K562 (cell line): ENCODE data around the gene AP2S1. TPM values are rescaled to one million over a fixed set of nuclear protein-coding genes. Genes with fewer than 3 reads are reported as not detected.

Source experiments
- ATF1 ChIP-seq, 2 experiments: fragments of 450-650 bp in 1 of 2; IDR thresholded peaks; 2 replicates each; pipeline ENCODE4 v1.6.1; 2016; ENCODE audit warnings: missing compliant biosample characterization in 1 of 2, missing genetic modification characterization in 1 of 2
- CCAR2 ChIP-seq: fragments of 200-400 bp; formaldehyde crosslinking; IDR thresholded peaks from 2 replicates; pipeline ENCODE4 v1.6.1; 2017; ENCODE audit warnings: mild to moderate bottlenecking, low read depth, low read length
- DACH1 ChIP-seq: fragments of 450-650 bp; IDR thresholded peaks from 2 replicates; pipeline ENCODE4 v1.6.1; 2018; ENCODE audit not compliant: partially characterized antibody
- E2F5 ChIP-seq: sonication (generic); formaldehyde crosslinking; IDR thresholded peaks from 2 replicates; pipeline ENCODE4 v1.8.0; 2022; ENCODE audit warnings: mild to moderate bottlenecking, missing genetic modification reagents
- ESRRA ChIP-seq: fragments of 450-650 bp; IDR thresholded peaks from 2 replicates; pipeline ENCODE4 v1.6.1; 2014; ENCODE audit warnings: low read depth, mild to moderate bottlenecking, moderate library complexity, borderline replicate concordance
- FUS ChIP-seq: fragments of 200-400 bp; formaldehyde crosslinking; optimal IDR thresholded peaks from 2 replicates; pipeline ENCODE3; 2017; ENCODE audit warnings: low read depth, low read length
- GATA2 ChIP-seq: sonication (generic); formaldehyde crosslinking; IDR thresholded peaks from 2 replicates; pipeline ENCODE4 v1.4.0; 2020; ENCODE audit warnings: mild to moderate bottlenecking, missing genetic modification reagents
- HIVEP1 ChIP-seq: fragments of 250-450 bp; sonication (Bioruptor Pico); IDR thresholded peaks from 2 replicates; pipeline ENCODE4 v1.4.0; 2020; ENCODE audit warnings: mild to moderate bottlenecking
- KAT2B ChIP-seq: IDR thresholded peaks from one replicate; pipeline ENCODE4 v1.6.1; 2012; ENCODE audit warnings: low read depth, mild to moderate bottlenecking, control low read depth, inconsistent platforms, low read length, moderate library complexity
- NFYB ChIP-seq: IDR thresholded peaks from 2 replicates; pipeline ENCODE4 v1.6.1; 2011; ENCODE audit warnings: mild to moderate bottlenecking, moderate library complexity; ENCODE audit not compliant: insufficient read length; ENCODE audit errors: extremely low read depth
- POLR2AphosphoS5 ChIP-seq: IDR thresholded peaks from 2 replicates; pipeline ENCODE4 v1.6.1; 2011; ENCODE audit warnings: mild to moderate bottlenecking, low read depth, low read length, moderate library complexity; ENCODE audit not compliant: control insufficient read depth, insufficient read depth
- PTRF ChIP-seq: fragments of 450-650 bp; IDR thresholded peaks from 2 replicates; pipeline ENCODE4 v1.6.1; 2016; ENCODE audit warnings: mild to moderate bottlenecking, missing genetic modification characterization, missing compliant biosample characterization
- PYGO2 ChIP-seq: fragments of 450-650 bp; IDR thresholded peaks from 2 replicates; pipeline ENCODE4 v1.6.1; 2016; ENCODE audit warnings: mild to moderate bottlenecking, missing genetic modification characterization, moderate library complexity, missing compliant biosample characterization
- RFX5 ChIP-seq: IDR thresholded peaks from 2 replicates; pipeline ENCODE4 v1.6.1; 2011; ENCODE audit warnings: low read depth, mild to moderate bottlenecking, improper control_type of control experiment, low read length
- SIRT6 ChIP-seq: IDR thresholded peaks from one replicate; pipeline ENCODE4 v1.6.1; 2012; ENCODE audit warnings: low read depth, mild to moderate bottlenecking, control low read depth, inconsistent platforms, low read length, moderate library complexity
- SNIP1 ChIP-seq: fragments of 450-650 bp; IDR thresholded peaks from 2 replicates; pipeline ENCODE4 v1.7.1; 2017; ENCODE audit warnings: low read depth, mild to moderate bottlenecking
- ZNF134 ChIP-seq: fragments of 250-450 bp; sonication (Bioruptor Pico); conservative IDR thresholded peaks from 2 replicates; pipeline ENCODE4 v1.4.0; 2020
- ZNF212 ChIP-seq: fragments of 450-650 bp; formaldehyde crosslinking; IDR thresholded peaks from 2 replicates; pipeline ENCODE4 v1.4.0; 2020; ENCODE audit warnings: mild to moderate bottlenecking
- ZNF3 ChIP-seq: fragments of 250-450 bp; sonication (Bioruptor Pico); IDR thresholded peaks from 2 replicates; pipeline ENCODE4 v1.5.0; 2021; ENCODE audit warnings: mild to moderate bottlenecking, moderate library complexity
- ZNF324 ChIP-seq: fragments of 250-450 bp; sonication (Bioruptor Pico); IDR thresholded peaks from 2 replicates; pipeline ENCODE4 v1.4.0; 2020; ENCODE audit warnings: mild to moderate bottlenecking
- polyA plus RNA-seq, 8 experiments: library from polyadenylated mRNA; depleted of rRNA in 4 of 8; stranded (reverse) in 5 of 8; unstranded in 3 of 8; fragments of >200 nt; fragmentation: Nextera tagmentation in 2 of 8; fragmentation: Illumina TruSeq in 1 of 8; extraction: Ambion mirVana in 2 of 8; extraction: Trizol in 1 of 8; gene quantifications; 2 replicates each; pipeline versions ENCODE4 v1.2.1 to v1.2.3, GENCODE V29; 2011 to 2014; ENCODE audit warnings: inconsistent platforms in 1 of 8, missing spikeins in 1 of 8
- total RNA-seq, 7 experiments: library from RNA; depleted of rRNA in 6 of 7; stranded (reverse); fragments of >200 nt in 6 of 7; fragmentation: Illumina TruSeq in 2 of 7; extraction: Trizol in 2 of 7; gene quantifications; 2 replicates each; pipeline versions ENCODE4 v1.2.1 to v1.2.3, GENCODE V29; 2011 to 2021; ENCODE audit warnings: low replicate concordance in 1 of 7
- TF ChIP-seq, protein P1 (sequence below): fragments of 250-450 bp; sonication (Bioruptor Pico); IDR thresholded peaks from 2 replicates; pipeline ENCODE4 v1.5.0; 2021; ENCODE audit warnings: mild to moderate bottlenecking, moderate library complexity
- TF ChIP-seq, protein P2 (sequence below): fragments of 450-650 bp; IDR thresholded peaks from 2 replicates; pipeline ENCODE4 v1.7.0; 2016; ENCODE audit warnings: borderline replicate concordance

The AP2S1 gene
- total and polyA plus RNA-seq, 9 of the 15 experiments (the other 6 are each of a cell fraction or from before 2014, with no cell fraction given) = 32.4 to 294 (median 136) TPM

- no peak for TF ChIP-seq KAT2B
- no peak for TF ChIP-seq PTRF (tag)
- no peak for TF ChIP-seq SNIP1
- TF ChIP-seq ZNF212 (CRISPR knock-in tag) = peak; percentile 77
- no peak for TF ChIP-seq CCAR2
- peak; percentile 82 for TF ChIP-seq NFYB
- no peak for TF ChIP-seq ZNF134
- TF ChIP-seq ZNF3 (CRISPR knock-in tag) = no peak
- TF ChIP-seq, protein P1, sequence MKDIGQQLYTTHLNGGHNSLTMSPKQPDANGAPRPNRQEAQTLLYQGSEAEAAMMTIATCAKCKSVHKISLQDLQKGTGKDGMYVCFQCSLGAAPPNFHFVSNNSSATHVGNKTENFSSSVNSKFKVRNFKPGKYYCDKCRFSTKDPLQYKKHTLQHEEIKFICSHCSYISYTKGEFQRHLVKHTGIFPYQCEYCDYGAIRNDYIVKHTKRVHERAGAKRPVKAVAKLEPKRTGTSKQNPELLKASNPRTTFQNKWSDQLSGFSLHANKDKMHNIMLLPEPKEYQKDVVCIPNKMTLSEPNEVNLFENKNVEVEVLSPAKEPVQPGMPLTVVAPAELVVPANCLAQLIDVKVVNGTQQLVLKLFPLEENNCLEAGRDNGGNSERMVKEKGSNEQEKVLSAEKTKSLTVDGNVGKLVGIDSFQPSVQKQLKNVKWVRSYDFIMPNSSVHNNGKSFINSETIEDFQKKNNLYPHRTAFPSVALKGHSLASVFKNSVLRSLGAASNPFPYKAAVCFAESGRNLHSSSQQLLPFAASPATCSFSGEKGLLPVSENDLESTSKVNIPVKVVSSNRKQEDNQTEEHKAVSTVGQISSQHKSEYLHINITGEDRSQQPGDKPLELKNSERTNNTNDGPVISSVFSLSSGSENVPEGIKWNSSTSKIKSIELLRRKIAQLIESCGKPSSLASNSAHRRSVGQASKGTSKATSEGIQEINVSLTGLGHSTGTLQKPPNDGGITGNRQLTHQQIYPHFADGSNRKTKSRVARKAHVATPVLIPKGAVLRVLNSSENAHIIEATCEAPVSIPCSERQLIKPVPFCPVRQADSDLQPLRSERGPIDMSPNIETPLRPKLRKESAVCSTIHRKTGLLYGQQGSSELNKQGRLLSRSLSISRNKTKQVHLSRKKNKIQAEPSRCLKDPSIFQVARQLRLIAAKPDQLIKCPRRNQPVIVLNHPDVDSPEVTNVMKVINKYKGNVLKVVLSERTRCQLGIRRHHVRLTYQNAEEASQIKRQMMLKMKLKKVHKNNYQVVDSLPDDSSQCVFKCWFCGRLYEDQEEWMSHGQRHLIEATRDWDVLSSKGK (CRISPR knock-in tag) = no peak
- TF ChIP-seq, protein P2, sequence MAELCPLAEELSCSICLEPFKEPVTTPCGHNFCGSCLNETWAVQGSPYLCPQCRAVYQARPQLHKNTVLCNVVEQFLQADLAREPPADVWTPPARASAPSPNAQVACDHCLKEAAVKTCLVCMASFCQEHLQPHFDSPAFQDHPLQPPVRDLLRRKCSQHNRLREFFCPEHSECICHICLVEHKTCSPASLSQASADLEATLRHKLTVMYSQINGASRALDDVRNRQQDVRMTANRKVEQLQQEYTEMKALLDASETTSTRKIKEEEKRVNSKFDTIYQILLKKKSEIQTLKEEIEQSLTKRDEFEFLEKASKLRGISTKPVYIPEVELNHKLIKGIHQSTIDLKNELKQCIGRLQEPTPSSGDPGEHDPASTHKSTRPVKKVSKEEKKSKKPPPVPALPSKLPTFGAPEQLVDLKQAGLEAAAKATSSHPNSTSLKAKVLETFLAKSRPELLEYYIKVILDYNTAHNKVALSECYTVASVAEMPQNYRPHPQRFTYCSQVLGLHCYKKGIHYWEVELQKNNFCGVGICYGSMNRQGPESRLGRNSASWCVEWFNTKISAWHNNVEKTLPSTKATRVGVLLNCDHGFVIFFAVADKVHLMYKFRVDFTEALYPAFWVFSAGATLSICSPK = no peak
- peak; percentile 65 for TF ChIP-seq POLR2AphosphoS5
- no peak for TF ChIP-seq PYGO2
- TF ChIP-seq ESRRA = 0 out of 2 replicates have a peak, but pooled peaks have one; percentile 13
- TF ChIP-seq FUS = peak; percentile 41
- peak; percentile 82 for TF ChIP-seq E2F5 (CRISPR knock-in tag)
- TF ChIP-seq HIVEP1 = 0 out of 2 replicates have a peak, but pooled peaks have one; percentile 15
- TF ChIP-seq DACH1 = peak; percentile 56
- no peak for TF ChIP-seq RFX5
- no peak for TF ChIP-seq ATF1 (CRISPR knock-in tag; IDR thresholded peaks at IDR 0.05)
- peak; percentile 85 for TF ChIP-seq ATF1 (tag; IDR thresholded peaks at IDR 0.05)
- TF ChIP-seq SIRT6 = no peak
- TF ChIP-seq GATA2 = no peak
- 0 out of 2 replicates have a peak, but pooled peaks have one; percentile 45 for TF ChIP-seq ZNF324 (CRISPR knock-in tag)
Observed at GRCh38 chr19:46860125-46860845, 9.6 kb upstream of the AP2S1 start (continued).
